Measurements from ENCODE around the gene LRRC42. TPM values are rescaled to one million over a fixed set of nuclear protein-coding genes. Genes with fewer than 3 reads are reported as not detected.

LRRC42 gene
- total and polyA plus RNA-seq, 10 of the 15 experiments (the other 5 are each of a cell fraction or from before 2014, with no cell fraction given), result 11.0 to 34.4 (median 23.0) TPM

DNA sequence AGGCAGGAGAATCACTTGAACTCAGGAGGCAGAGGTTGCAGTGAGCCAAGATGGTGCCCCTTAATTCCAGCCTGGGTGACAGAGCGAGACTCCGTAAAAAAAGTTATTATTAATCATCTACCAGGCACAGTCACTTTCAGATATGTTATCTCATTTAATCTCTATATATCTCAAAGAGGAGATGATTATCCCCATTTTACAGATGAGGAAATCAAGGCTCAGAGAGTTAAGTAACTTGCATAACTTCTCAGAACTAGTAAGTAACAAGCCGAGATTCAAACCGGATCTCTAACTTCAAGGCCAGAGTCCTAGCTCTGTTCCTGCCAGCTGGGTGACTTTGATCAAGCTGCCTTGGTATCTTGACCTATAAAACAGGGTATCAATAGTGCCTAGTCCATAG lies 34.7 kb upstream of the LRRC42 start:
- CTCF ChIA-PET, result interaction anchor here (1.8 kb wide), 1 partner anchor 32 kb away, joined by 6 read pairs; no protein-coding TSS in a partner anchor
- RAD21 ChIA-PET (ENCODE audit: unreplicated experiment), result no interaction called here
- ATAC-seq (no peak), FAIRE-seq (no peak), DNase-seq (ENCODE audit: low read depth, low spot score) (no peak)
- Histone ChIP-seq H3K4me1 (ENCODE audit: control insufficient read depth, insufficient read depth, low read length) (no peaks in the 10 kb centered on the region), H3K4me3 (no peak overlapping the region), H3K36me3 (ENCODE audit: control insufficient read depth in 2 of 2, insufficient read depth in 2 of 2, low read length in 1 of 2) (peaks cover 0 to 9% of the 10 kb centered on the region in 2 experiments; a peak in 1 of 4 replicates), H4K20me1 (ENCODE audit: control insufficient read depth, insufficient read depth) (no peaks in the 10 kb centered on the region), H3K4me2 (ENCODE audit: control insufficient read depth, insufficient read depth) (no peak overlapping the region), H3K79me2 (ENCODE audit: control insufficient read depth, insufficient read depth, low read length) (no peaks in the 10 kb centered on the region), H3K9me3 (replicated peaks; ENCODE audit: control insufficient read depth, insufficient read depth, low read length) (no peaks in the 10 kb centered on the region), H3K27me3 (replicated peaks in 1 of 2; ENCODE audit: control insufficient read depth in 2 of 2, insufficient read depth in 2 of 2, low read length in 1 of 2) (no peaks in the 10 kb centered on the region), H3K9ac (ENCODE audit: control insufficient read depth, insufficient read depth, low read length) (no peak overlapping the region), H2AFZ (ENCODE audit: control insufficient read depth, low read depth, low read length) (no peak overlapping the region), H3K27ac (ENCODE audit: control insufficient read depth, insufficient read depth) (no peak overlapping the region)
- POLR2A ChIA-PET, result no interaction called here
- WGBS (ENCODE audit: insufficient coverage, insufficient replicate concordance, low lambda C conversion rate, missing lambda C conversion rate), result 100% methylated on average over 4 of the region's 4 CpGs
- in situ Hi-C loops (cut with MboI) (no loop called here), intact Hi-C loops (cut with micrococcal nuclease; ENCODE audit: unreplicated experiment) (no loop called here)
- no TSS peak for BruUV-seq (replicated peaks)
- TF ChIP-seq, protein P1, sequence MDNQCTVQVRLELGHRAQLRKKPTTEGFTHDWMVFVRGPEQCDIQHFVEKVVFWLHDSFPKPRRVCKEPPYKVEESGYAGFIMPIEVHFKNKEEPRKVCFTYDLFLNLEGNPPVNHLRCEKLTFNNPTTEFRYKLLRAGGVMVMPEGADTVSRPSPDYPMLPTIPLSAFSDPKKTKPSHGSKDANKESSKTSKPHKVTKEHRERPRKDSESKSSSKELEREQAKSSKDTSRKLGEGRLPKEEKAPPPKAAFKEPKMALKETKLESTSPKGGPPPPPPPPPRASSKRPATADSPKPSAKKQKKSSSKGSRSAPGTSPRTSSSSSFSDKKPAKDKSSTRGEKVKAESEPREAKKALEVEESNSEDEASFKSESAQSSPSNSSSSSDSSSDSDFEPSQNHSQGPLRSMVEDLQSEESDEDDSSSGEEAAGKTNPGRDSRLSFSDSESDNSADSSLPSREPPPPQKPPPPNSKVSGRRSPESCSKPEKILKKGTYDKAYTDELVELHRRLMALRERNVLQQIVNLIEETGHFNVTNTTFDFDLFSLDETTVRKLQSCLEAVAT (IDR thresholded peaks at IDR 0.05), result no peak
- TF ChIP-seq TCF12 (IDR thresholded peaks at IDR 0.05; ENCODE audit: low read depth, low read length) (no peak), MTA2 (IDR thresholded peaks at IDR 0.05; ENCODE audit: low read depth) (no peak), RUNX3 (IDR thresholded peaks at IDR 0.05; ENCODE audit: low read length) (no peak), IRF4 (IDR thresholded peaks at IDR 0.05; ENCODE audit: low read depth, low read length) (no peak), SRF (IDR thresholded peaks at IDR 0.05; ENCODE audit: low read depth in 2 of 2, low read length in 2 of 2) (no peak), NRF1 (conservative IDR thresholded peaks at IDR 0.05; ENCODE audit: low read depth, low read length) (no peak), ZNF274 (IDR thresholded peaks at IDR 0.05; ENCODE audit: insufficient read depth, insufficient read length) (no peak), RFX5 (IDR thresholded peaks at IDR 0.05; ENCODE audit: low read depth, low read length) (no peak), RBBP5 (conservative IDR thresholded peaks at IDR 0.05) (no peak), MYC (IDR thresholded peaks at IDR 0.05; ENCODE audit: insufficient read depth, insufficient read length, insufficient replicate concordance, low read length, severe bottlenecking) (no peak)
- TF ChIP-seq, protein P2, sequence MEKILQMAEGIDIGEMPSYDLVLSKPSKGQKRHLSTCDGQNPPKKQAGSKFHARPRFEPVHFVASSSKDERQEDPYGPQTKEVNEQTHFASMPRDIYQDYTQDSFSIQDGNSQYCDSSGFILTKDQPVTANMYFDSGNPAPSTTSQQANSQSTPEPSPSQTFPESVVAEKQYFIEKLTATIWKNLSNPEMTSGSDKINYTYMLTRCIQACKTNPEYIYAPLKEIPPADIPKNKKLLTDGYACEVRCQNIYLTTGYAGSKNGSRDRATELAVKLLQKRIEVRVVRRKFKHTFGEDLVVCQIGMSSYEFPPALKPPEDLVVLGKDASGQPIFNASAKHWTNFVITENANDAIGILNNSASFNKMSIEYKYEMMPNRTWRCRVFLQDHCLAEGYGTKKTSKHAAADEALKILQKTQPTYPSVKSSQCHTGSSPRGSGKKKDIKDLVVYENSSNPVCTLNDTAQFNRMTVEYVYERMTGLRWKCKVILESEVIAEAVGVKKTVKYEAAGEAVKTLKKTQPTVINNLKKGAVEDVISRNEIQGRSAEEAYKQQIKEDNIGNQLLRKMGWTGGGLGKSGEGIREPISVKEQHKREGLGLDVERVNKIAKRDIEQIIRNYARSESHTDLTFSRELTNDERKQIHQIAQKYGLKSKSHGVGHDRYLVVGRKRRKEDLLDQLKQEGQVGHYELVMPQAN (conservative IDR thresholded peaks at IDR 0.05), result no peak
- TF ChIP-seq, protein P3, sequence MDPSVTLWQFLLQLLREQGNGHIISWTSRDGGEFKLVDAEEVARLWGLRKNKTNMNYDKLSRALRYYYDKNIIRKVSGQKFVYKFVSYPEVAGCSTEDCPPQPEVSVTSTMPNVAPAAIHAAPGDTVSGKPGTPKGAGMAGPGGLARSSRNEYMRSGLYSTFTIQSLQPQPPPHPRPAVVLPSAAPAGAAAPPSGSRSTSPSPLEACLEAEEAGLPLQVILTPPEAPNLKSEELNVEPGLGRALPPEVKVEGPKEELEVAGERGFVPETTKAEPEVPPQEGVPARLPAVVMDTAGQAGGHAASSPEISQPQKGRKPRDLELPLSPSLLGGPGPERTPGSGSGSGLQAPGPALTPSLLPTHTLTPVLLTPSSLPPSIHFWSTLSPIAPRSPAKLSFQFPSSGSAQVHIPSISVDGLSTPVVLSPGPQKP (IDR thresholded peaks at IDR 0.05; ENCODE audit: low read depth, low read length), result no peak
- TF ChIP-seq, protein P4, sequence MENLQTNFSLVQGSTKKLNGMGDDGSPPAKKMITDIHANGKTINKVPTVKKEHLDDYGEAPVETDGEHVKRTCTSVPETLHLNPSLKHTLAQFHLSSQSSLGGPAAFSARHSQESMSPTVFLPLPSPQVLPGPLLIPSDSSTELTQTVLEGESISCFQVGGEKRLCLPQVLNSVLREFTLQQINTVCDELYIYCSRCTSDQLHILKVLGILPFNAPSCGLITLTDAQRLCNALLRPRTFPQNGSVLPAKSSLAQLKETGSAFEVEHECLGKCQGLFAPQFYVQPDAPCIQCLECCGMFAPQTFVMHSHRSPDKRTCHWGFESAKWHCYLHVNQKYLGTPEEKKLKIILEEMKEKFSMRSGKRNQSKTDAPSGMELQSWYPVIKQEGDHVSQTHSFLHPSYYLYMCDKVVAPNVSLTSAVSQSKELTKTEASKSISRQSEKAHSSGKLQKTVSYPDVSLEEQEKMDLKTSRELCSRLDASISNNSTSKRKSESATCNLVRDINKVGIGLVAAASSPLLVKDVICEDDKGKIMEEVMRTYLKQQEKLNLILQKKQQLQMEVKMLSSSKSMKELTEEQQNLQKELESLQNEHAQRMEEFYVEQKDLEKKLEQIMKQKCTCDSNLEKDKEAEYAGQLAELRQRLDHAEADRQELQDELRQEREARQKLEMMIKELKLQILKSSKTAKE (IDR thresholded peaks at IDR 0.05; ENCODE audit: low read depth, poor library complexity, severe bottlenecking), result no peak
- SMC1A ChIA-PET (ENCODE audit: uncharacterized antibody, unreplicated experiment), result interaction anchor here (1.2 to 3.5 kb wide), 2 partner anchors 11 to 37 kb away, joined by 4 to 9 read pairs; no protein-coding TSS in a partner anchor
